Stimulated activated naive CD8-positive, alpha-beta T cell treated with anti-CD3 and anti-CD28 coated beads, Interleukin-15, amount 100 ng/mL, for 72 hours (primary cell): ENCODE data around the gene BICDL1.
A peak's percentile ranks its signal among the peaks of the same experiment; 100 is the strongest.
"Not testable (repeated sequence)": the region's sequence is repeated elsewhere in the genome, so short reads cannot be mapped to it uniquely, and the experiment has no call there.

Experiments
- ATAC-seq: fragments of 150-1000 bp; cut with Tn5 transposase; 2 replicates; pipeline ENCODE4 v1.10.0; 2021; ENCODE audit warnings: mild to moderate bottlenecking, moderate library complexity
- DNase-seq, 2 donors: peaks; one replicate each; pipeline ENCODE4 v3.0.0; 2021 to 2022
- H3K27ac Mint-ChIP-seq, 2 donors: one replicate each; pipeline ENCODE4 v1.8.0; 2022; ENCODE audit warnings: mild to moderate bottlenecking in 2 of 2, mixed read lengths in 2 of 2, moderate library complexity in 2 of 2
- H3K27me3 Mint-ChIP-seq: one replicate; pipeline ENCODE4 v1.8.0; 2022; ENCODE audit warnings: mixed read lengths
- H3K4me1 Mint-ChIP-seq: one replicate; pipeline ENCODE4 v1.8.0; 2022; ENCODE audit warnings: mild to moderate bottlenecking, mixed read lengths
- H3K4me3 Mint-ChIP-seq, 2 donors: one replicate each; pipeline ENCODE4 v1.8.0; 2022; ENCODE audit warnings: mild to moderate bottlenecking in 2 of 2, mixed read lengths in 2 of 2, moderate library complexity in 1 of 2
- H3K9me3 Mint-ChIP-seq, 2 donors: one replicate each; pipeline ENCODE4 v1.8.0; 2022; ENCODE audit warnings: mixed read lengths in 2 of 2

BICDL1 gene

GRCh38 chr12:119992129-119992705 lies 3.2 kb downstream of the BICDL1 start:
- peak overlapping the region; percentile 43 to 85 for H3K4me3 Mint-ChIP-seq

DNA sequence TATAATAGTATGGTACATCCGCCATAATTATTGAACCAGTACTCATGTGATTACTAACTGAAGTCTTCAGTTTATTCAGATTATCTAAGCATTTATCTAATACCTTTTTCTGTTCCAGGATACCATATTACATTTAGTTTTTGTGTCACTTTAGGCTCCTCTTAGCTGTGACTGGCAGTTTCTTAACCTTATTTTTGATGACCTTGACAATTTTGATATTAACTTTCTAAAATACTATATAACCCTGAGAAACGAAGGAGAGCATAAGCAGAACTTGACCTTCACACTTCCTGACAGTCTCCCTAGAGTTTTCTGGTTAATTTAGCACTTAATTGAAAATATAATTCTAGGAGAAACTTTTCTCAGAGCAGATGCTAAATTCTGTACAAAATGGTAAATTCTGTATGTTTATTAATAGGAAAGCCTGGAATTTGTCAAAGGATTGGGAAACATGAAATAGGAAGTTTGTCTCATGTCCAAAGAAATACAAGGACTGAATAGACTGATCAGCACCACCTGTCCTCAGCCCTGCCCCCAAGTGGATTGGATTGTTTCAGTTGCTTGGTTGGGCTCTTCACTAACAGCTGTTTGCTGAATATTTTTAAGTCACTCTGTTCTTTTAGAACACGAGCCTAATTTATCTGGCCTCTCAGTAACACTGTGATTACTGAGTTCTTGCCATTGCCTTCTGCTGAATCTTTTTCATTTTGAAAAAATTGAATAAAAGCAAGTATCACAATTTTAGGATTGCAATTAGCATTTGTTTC lies 6.0 kb downstream of the BICDL1 start:
- H3K27me3 Mint-ChIP-seq: no peaks in the 10 kb centered on the region
- no peak for ATAC-seq
- no peaks in the 10 kb centered on the region for H3K9me3 Mint-ChIP-seq
- H3K4me3 Mint-ChIP-seq: no peak overlapping the region
- DNase-seq: no peak
- H3K27ac Mint-ChIP-seq: no peak overlapping the region
- H3K4me1 Mint-ChIP-seq: peaks cover 60% of the 10 kb centered on the region

More at GRCh38 chr12:119992129-119992705, 3.2 kb downstream of the BICDL1 start:
- Mint-ChIP-seq H3K27me3 (no peaks in the 10 kb centered on the region), H3K27ac (peak overlapping the region in 1 of 2 donors; percentile 88), H3K4me1 (peaks cover 60% of the 10 kb centered on the region), H3K9me3 (no peaks in the 10 kb centered on the region)
- no peak for DNase-seq
- no peak for ATAC-seq

- peaks cover 60% of the 10 kb centered on the region for H3K4me1 Mint-ChIP-seq
- H3K27me3 Mint-ChIP-seq: no peaks in the 10 kb centered on the region
- no peak for ATAC-seq
- H3K27ac Mint-ChIP-seq: no peak overlapping the region
- no peak for DNase-seq
- no peak overlapping the region for H3K4me3 Mint-ChIP-seq
- H3K9me3 Mint-ChIP-seq: no peaks in the 10 kb centered on the region
Measured at GRCh38 chr12:119996417-119996816, 7.4 kb downstream of the BICDL1 start.

GRCh38 chr12:119998471-119999245 lies 9.6 kb downstream of the BICDL1 start:
- Mint-ChIP-seq H3K27ac (peak overlapping the region; percentile 1 to 3), H3K27me3 (no peaks in the 10 kb centered on the region), H3K4me3 (no peak overlapping the region), H3K9me3 (no peaks in the 10 kb centered on the region), H3K4me1 (peaks cover 53% of the 10 kb centered on the region)
- ATAC-seq (no peak), DNase-seq (no peak)

- H3K4me3 Mint-ChIP-seq: no peak overlapping the region
- H3K9me3 Mint-ChIP-seq: no peaks in the 10 kb centered on the region
- no peak overlapping the region for H3K27ac Mint-ChIP-seq
- H3K27me3 Mint-ChIP-seq: no peaks in the 10 kb centered on the region
- peaks cover 53% of the 10 kb centered on the region for H3K4me1 Mint-ChIP-seq
- no peak for ATAC-seq
- no peak for DNase-seq
Measured at GRCh38 chr12:120000556-120000955, 11.5 kb downstream of the BICDL1 start.

- Mint-ChIP-seq H3K4me1 (peaks cover 85% of the 10 kb centered on the region), H3K4me3 (peak overlapping the region; percentile 44 to 67), H3K27me3 (no peaks in the 10 kb centered on the region), H3K27ac (peak overlapping the region; percentile 92 to 99), H3K9me3 (peaks cover 0 to 4% of the 10 kb centered on the region in 2 donors)
- peak; percentile 76 for ATAC-seq
- DNase-seq: no peak
Measured at GRCh38 chr12:120006258-120006975, 17.4 kb downstream of the BICDL1 start.

- no peaks in the 10 kb centered on the region for H3K27me3 Mint-ChIP-seq
- ATAC-seq: peak; percentile 72
- peaks cover 90% of the 10 kb centered on the region for H3K4me1 Mint-ChIP-seq
- peak; percentile 50 to 66 for DNase-seq
- H3K9me3 Mint-ChIP-seq: peaks cover 0 to 4% of the 10 kb centered on the region in 2 donors
- H3K27ac Mint-ChIP-seq: peak overlapping the region; percentile 92 to 99
- peak overlapping the region; percentile 44 to 67 for H3K4me3 Mint-ChIP-seq
Measured at GRCh38 chr12:120007272-120007671, 18.2 kb downstream of the BICDL1 start.

- Mint-ChIP-seq H3K27ac (peak overlapping the region; percentile 100), H3K9me3 (peaks cover 0 to 4% of the 10 kb centered on the region in 2 donors), H3K4me3 (peak overlapping the region; percentile 77 to 82), H3K27me3 (no peaks in the 10 kb centered on the region), H3K4me1 (peaks cover 100% of the 10 kb centered on the region)
- DNase-seq (no peak), ATAC-seq (no peak)
Measured at GRCh38 chr12:120010661-120011230, 21.7 kb downstream of the BICDL1 start.

DNA sequence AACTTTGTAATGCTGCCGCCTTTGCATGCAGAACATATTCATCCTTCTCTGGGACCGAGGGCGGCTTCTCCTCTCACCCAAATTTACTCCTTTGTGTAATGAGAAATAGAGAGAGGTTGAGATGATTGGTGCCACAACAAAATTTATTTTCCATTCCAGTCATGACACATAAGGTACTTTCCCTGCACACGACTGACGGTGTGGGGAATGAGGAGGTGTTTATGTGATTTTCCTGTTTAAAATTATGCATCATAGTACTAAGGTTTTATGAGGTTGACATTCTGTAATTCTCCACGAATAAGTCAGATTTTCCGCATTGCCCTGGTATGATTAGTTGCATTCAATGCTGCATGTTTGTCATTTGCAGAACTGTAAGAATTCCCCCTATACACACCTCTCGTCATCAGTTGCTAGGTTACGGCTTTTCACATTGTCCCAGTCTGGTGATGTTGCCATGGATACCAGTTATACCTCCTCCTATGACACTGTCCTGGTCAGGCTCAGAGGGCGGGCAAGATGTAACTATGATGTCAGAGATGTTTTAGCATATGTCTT lies 23.1 kb downstream of the BICDL1 start:
- H3K27me3 Mint-ChIP-seq: no peaks in the 10 kb centered on the region
- ATAC-seq (peak; percentile 91), DNase-seq (peak; percentile 81 to 91)
- H3K27ac Mint-ChIP-seq: peak overlapping the region; percentile 100
- peaks cover 0 to 9% of the 10 kb centered on the region in 2 donors for H3K9me3 Mint-ChIP-seq
- H3K4me1 Mint-ChIP-seq: peaks cover 98% of the 10 kb centered on the region
- H3K4me3 Mint-ChIP-seq: peak overlapping the region; percentile 77 to 82

- ATAC-seq (peak; percentile 68), DNase-seq (peak; percentile 59 to 69)
- H3K4me3 Mint-ChIP-seq: peak overlapping the region; percentile 54 to 65
- H3K9me3 Mint-ChIP-seq: peaks cover 0 to 6% of the 10 kb centered on the region in 2 donors
- H3K27ac Mint-ChIP-seq: peak overlapping the region; percentile 100
- no peaks in the 10 kb centered on the region for H3K27me3 Mint-ChIP-seq
- H3K4me1 Mint-ChIP-seq: peaks cover 96% of the 10 kb centered on the region
Measured at GRCh38 chr12:120013659-120014380, 24.8 kb downstream of the BICDL1 start.

- DNase-seq, H3K9me3 Mint-ChIP-seq, H3K27me3 Mint-ChIP-seq, ATAC-seq: not testable (repeated sequence)
- Mint-ChIP-seq H3K27ac (peak overlapping the region; percentile 100), H3K4me3 (peak overlapping the region in 1 of 2 donors; percentile 65), H3K4me1 (peaks cover 94% of the 10 kb centered on the region)
Measured at GRCh38 chr12:120014381-120014735, 25.3 kb downstream of the BICDL1 start.

DNA sequence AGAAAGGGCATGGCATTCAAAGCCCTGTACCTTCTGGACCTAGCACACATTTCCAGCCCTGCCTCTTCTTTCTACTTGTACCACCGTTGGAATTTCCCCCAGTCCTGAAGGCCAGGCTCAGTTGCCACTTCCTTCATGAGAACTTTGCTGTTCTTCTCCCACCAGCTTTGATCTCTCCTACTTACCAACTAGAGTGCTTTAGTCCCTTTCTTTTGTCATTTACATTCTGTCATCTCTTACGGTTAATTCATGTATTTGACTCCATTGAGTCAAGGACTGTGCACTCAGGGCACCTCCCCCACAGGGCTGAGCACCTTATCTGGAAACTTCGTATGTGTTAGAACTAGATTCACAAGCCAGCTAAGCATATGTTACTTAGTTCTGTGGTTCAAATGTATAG lies 26.3 kb downstream of the BICDL1 start:
- peak; percentile 47 for ATAC-seq
- Mint-ChIP-seq H3K27ac (peak overlapping the region; percentile 100), H3K4me1 (peaks cover 91% of the 10 kb centered on the region), H3K9me3 (peaks cover 0 to 5% of the 10 kb centered on the region in 2 donors), H3K4me3 (peak overlapping the region; percentile 48 to 73), H3K27me3 (no peaks in the 10 kb centered on the region)
- DNase-seq: peak; percentile 34 to 67

DNA sequence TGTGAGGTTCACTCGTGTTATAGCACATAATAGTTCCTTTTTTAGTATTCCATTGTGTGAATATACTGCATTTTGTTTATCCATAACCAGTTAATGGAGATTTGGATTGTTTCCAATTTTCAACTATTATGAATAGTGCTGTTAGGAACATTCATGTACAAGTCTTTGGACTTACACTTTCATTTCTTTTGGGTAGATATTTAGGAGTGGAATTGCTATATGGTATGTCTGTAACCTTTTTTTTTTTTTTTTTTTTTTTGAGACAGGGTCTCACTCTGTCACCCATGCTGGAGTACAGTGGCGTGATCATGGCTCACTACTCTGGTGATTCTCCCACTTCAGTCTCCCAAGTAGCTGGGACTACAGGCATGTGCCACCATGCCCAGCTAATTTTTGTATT lies 27.2 kb downstream of the BICDL1 start:
- peaks cover 83% of the 10 kb centered on the region for H3K4me1 Mint-ChIP-seq
- not testable (repeated sequence) for H3K27me3 Mint-ChIP-seq, DNase-seq, ATAC-seq, H3K9me3 Mint-ChIP-seq
- peak overlapping the region; percentile 54 to 100 for H3K27ac Mint-ChIP-seq
- peak overlapping the region; percentile 2 to 73 for H3K4me3 Mint-ChIP-seq

DNA sequence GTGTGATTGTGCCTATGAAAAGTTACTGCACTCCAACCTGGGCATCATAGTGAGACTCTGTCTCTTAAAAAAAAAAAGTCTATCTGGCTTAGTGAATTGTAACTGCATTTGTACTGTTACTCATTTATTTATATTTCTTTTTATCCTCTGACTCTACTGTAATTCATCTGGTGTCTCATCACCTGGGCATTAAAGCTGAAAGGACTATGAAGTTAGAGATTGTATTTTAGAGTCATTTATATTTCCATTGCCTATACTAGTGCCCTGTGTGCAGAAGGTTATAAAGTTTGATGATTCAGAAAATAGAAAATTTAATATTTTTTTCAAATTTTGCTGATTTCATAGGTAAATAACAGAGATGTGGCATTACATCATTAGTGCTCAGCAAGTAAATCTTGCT lies 30.2 kb downstream of the BICDL1 start:
- ATAC-seq (no peak), DNase-seq (no peak)
- Mint-ChIP-seq H3K27ac (no peak overlapping the region), H3K9me3 (peaks cover 0 to 5% of the 10 kb centered on the region in 2 donors), H3K27me3 (no peaks in the 10 kb centered on the region), H3K4me3 (no peak overlapping the region), H3K4me1 (peaks cover 53% of the 10 kb centered on the region)
